Uterus (tissue), 4 donors: Measurements from ENCODE around the gene ZC3H7A. TPM values are rescaled to one million over a fixed set of nuclear protein-coding genes. Genes with fewer than 3 reads are reported as not detected.
"Not testable (repeated sequence)": the region's sequence is repeated elsewhere in the genome, so short reads cannot be mapped to it uniquely, and the experiment has no call there.

Experiments used
- DNase-seq, 2 donors: peaks; one replicate each; pipeline ENCODE4 v3.0.0-alpha.2; 2019 to 2020
- H3K27ac ChIP-seq, 2 donors: fragments of 200-600 bp; sonication (generic); 1 replicate in 1 of 2; 2 replicates in 1 of 2; pipeline ENCODE4 v1.5.1; 2016 to 2018
- H3K27me3 ChIP-seq, 2 donors: fragments of 200-600 bp; sonication (generic); one replicate each; pipeline ENCODE4 v1.5.1; 2018 to 2019; ENCODE audit warnings: control low read depth in 1 of 2
- H3K36me3 ChIP-seq, 2 donors: fragments of 200-600 bp; sonication (generic); one replicate each; pipeline ENCODE4 v1.5.1; 2019; ENCODE audit warnings: control low read depth in 1 of 2
- H3K4me1 ChIP-seq, 2 donors: fragments of 200-600 bp; sonication (generic); one replicate each; pipeline ENCODE4 v1.5.1; 2018 to 2019; ENCODE audit warnings: control low read depth in 1 of 2
- H3K4me3 ChIP-seq, 2 donors: fragments of 200-600 bp; sonication (generic); 1 replicate in 1 of 2; 2 replicates in 1 of 2; pipeline ENCODE4 v1.5.1; 2018 to 2019; ENCODE audit warnings: mild to moderate bottlenecking in 1 of 2
- H3K9me3 ChIP-seq, 2 donors: fragments of 200-600 bp; sonication (generic); one replicate each; pipeline ENCODE4 v1.5.1; 2019; ENCODE audit warnings: control low read depth in 1 of 2
- CTCF ChIP-seq, 4 experiments: fragments of 200-600 bp in 2 of 4; fragments of 450-650 bp in 2 of 4; sonication (generic) in 2 of 4; IDR thresholded peaks; one replicate each; pipeline ENCODE4 v1.5.1; 2016 to 2019; ENCODE audit warnings: antibody characterized with exemption in 4 of 4, mild to moderate bottlenecking in 2 of 4, moderate library complexity in 1 of 4
- POLR2A ChIP-seq, 2 donors: fragments of 450-650 bp; IDR thresholded peaks; one replicate each; pipeline ENCODE4 v1.6.1; 2016; ENCODE audit warnings: antibody characterized with exemption in 2 of 2, mild to moderate bottlenecking in 1 of 2, moderate library complexity in 1 of 2
- intact Hi-C: fragments of 100-400 bp; cut with DNase I; formaldehyde crosslinking; loops from one replicate; pipeline ENCODE4 v1.15.1; 2023; ENCODE audit warnings: low total_unique reads
- total RNA-seq, 4 donors: library from RNA; depleted of rRNA in 3 of 4; stranded (reverse); fragments of >200 nt in 3 of 4; gene quantifications; one replicate each; pipeline versions ENCODE4 v1.1.0 to v1.2.4, GENCODE V29; 2014 to 2023
- donor health status: DM: yes; HTN: yes; CAD: no.

Gene ZC3H7A
- total RNA-seq, 4 donors from 2014 or later, result 40.9 to 91.2 (median 67.5) TPM

- Histone ChIP-seq H3K27me3 (no peaks in the 10 kb centered on the region), H3K27ac (no peak overlapping the region), H3K4me3 (no peak overlapping the region), H3K36me3 (no peaks in the 10 kb centered on the region), H3K4me1 (no peaks in the 10 kb centered on the region), H3K9me3 (no peaks in the 10 kb centered on the region)
- no peak for DNase-seq
- intact Hi-C loops, result no loop called here
- TF ChIP-seq POLR2A (IDR thresholded peaks at IDR 0.05), result no peak
- TF ChIP-seq CTCF (IDR thresholded peaks at IDR 0.05), result no peak
Measured at GRCh38 chr16:11828696-11829095, 31.6 kb upstream of the ZC3H7A start.

GRCh38 chr16:11825520-11826165, 28.6 kb upstream of the ZC3H7A start:
- H3K9me3 ChIP-seq, H3K36me3 ChIP-seq, intact Hi-C loops, H3K27ac ChIP-seq, H3K4me3 ChIP-seq, H3K27me3 ChIP-seq, H3K4me1 ChIP-seq, DNase-seq: not testable (repeated sequence)

GRCh38 chr16:11824362-11824761, 27.3 kb upstream of the ZC3H7A start:
- no peak overlapping the region for H3K4me3 ChIP-seq
- no peaks in the 10 kb centered on the region for H3K9me3 ChIP-seq
- DNase-seq, result no peak
- H3K36me3 ChIP-seq, result no peaks in the 10 kb centered on the region
- no peaks in the 10 kb centered on the region for H3K27me3 ChIP-seq
- no peaks in the 10 kb centered on the region for H3K4me1 ChIP-seq
- TF ChIP-seq CTCF (IDR thresholded peaks at IDR 0.05) (no peak), POLR2A (IDR thresholded peaks at IDR 0.05) (no peak)
- H3K27ac ChIP-seq, result no peak overlapping the region
- intact Hi-C loops, result no loop called here

- H3K27ac ChIP-seq, H3K4me1 ChIP-seq, H3K9me3 ChIP-seq, H3K36me3 ChIP-seq, DNase-seq, intact Hi-C loops, H3K4me3 ChIP-seq, H3K27me3 ChIP-seq: not testable (repeated sequence)
Measured at GRCh38 chr16:11823645-11824044, 26.6 kb upstream of the ZC3H7A start.

GRCh38 chr16:11819798-11820197, 22.7 kb upstream of the ZC3H7A start:
- no peaks in the 10 kb centered on the region for H3K36me3 ChIP-seq
- DNase-seq, result no peak
- H3K27me3 ChIP-seq, result no peaks in the 10 kb centered on the region
- H3K9me3 ChIP-seq, result no peaks in the 10 kb centered on the region
- intact Hi-C loops, result no loop called here
- TF ChIP-seq CTCF (IDR thresholded peaks at IDR 0.05) (no peak), POLR2A (IDR thresholded peaks at IDR 0.05) (no peak)
- H3K27ac ChIP-seq, result no peak overlapping the region
- H3K4me1 ChIP-seq, result no peaks in the 10 kb centered on the region
- H3K4me3 ChIP-seq, result no peak overlapping the region

GRCh38 chr16:11818970-11819369, 21.9 kb upstream of the ZC3H7A start:
- H3K27ac ChIP-seq, H3K36me3 ChIP-seq, H3K27me3 ChIP-seq, intact Hi-C loops, H3K4me3 ChIP-seq, H3K4me1 ChIP-seq, DNase-seq, H3K9me3 ChIP-seq: not testable (repeated sequence)

- no peak for DNase-seq
- Histone ChIP-seq H3K36me3 (no peaks in the 10 kb centered on the region), H3K4me3 (no peak overlapping the region), H3K27ac (no peak overlapping the region), H3K9me3 (no peaks in the 10 kb centered on the region), H3K27me3 (no peaks in the 10 kb centered on the region), H3K4me1 (no peaks in the 10 kb centered on the region)
- intact Hi-C loops, result no loop called here
- TF ChIP-seq POLR2A (IDR thresholded peaks at IDR 0.05) (no peak), CTCF (IDR thresholded peaks at IDR 0.05) (no peak)
Measured at GRCh38 chr16:11816123-11816522, 19.1 kb upstream of the ZC3H7A start.

GRCh38 chr16:11814800-11815199, 17.7 kb upstream of the ZC3H7A start:
- H3K36me3 ChIP-seq, H3K9me3 ChIP-seq, H3K4me1 ChIP-seq, intact Hi-C loops, H3K27me3 ChIP-seq, DNase-seq, H3K4me3 ChIP-seq, H3K27ac ChIP-seq: not testable (repeated sequence)
